ENCODE results near the gene DMPK.

DNA sequence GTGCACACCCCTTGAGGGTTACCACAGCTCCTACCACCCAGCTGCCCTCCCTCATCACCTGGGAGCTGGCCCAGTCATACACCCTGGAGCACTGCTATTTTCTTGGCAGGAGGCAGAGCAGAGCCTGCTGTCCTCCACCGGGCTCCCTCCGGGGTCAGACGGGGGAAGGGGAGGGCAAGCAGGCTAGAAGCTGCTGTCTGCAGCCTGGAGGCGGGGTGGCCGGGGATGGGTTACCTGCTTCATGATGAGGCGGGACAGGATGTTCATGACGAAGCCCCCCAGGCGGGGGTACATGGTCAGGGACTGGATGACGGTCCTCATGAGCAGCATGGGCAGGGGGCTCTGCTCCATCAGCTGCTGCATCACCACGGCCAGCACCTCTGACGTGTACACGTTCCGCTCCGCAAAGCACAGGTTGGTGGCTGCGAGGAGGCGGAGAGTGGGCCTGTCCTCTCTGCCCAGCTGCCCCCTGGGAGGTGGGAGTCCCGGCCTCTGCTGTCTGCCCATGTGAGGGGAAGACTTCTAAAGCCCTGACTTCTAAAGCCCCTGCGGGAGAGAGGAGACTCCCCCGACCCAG is 35.5 kb upstream of the DMPK start:
- TF ChIP-seq, protein P1, sequence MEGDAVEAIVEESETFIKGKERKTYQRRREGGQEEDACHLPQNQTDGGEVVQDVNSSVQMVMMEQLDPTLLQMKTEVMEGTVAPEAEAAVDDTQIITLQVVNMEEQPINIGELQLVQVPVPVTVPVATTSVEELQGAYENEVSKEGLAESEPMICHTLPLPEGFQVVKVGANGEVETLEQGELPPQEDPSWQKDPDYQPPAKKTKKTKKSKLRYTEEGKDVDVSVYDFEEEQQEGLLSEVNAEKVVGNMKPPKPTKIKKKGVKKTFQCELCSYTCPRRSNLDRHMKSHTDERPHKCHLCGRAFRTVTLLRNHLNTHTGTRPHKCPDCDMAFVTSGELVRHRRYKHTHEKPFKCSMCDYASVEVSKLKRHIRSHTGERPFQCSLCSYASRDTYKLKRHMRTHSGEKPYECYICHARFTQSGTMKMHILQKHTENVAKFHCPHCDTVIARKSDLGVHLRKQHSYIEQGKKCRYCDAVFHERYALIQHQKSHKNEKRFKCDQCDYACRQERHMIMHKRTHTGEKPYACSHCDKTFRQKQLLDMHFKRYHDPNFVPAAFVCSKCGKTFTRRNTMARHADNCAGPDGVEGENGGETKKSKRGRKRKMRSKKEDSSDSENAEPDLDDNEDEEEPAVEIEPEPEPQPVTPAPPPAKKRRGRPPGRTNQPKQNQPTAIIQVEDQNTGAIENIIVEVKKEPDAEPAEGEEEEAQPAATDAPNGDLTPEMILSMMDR (IDR thresholded peaks at IDR 0.05), result no peak
- no peak for TF ChIP-seq POLR2A (IDR thresholded peaks at IDR 0.05)
